Amniotic stem cell (primary cell): ENCODE results near the gene LAMB4.

Experiments used
- DNase-seq: peaks from one replicate; lab custom pipeline; 2025; lab: John Stamatoyannopoulos, UW

LAMB4 gene

DNA sequence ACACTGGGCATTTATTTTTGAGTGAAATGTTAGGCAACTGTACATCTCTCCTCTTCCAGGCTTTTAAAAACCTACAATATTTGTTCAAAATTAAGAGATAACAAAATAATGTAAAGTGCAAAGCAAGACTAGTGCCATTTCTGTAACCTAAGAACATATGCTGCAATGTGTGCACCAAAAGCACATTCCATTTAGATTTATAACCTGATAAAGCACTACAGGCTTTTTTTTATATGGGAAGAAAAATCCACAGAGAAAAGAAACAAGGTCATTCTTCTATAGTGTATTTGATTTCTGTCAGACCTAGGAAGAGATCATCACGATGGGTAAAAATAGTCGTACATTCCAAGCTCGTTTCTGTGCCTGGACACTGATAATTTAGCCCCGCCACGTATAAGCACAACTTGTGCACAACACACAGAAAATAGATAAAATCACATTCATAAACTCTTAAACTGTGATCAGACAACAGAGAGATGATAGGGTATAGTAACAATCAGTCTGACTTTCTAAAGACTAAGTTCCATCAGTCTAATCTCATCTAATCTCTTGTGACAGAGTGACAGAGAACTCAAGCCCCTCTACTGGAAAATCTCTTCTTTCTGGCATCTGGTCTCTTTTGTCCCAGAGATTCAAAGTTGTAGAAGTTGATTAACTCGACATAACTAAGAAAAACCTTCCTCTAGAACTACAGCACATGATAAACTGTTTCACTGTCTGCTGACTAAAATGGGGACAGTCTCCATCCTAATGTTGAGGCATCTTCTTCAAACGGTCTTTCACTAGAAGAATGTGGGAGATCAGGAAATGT is 133.9 kb downstream of the LAMB4 start:
- no peak for DNase-seq

DNA sequence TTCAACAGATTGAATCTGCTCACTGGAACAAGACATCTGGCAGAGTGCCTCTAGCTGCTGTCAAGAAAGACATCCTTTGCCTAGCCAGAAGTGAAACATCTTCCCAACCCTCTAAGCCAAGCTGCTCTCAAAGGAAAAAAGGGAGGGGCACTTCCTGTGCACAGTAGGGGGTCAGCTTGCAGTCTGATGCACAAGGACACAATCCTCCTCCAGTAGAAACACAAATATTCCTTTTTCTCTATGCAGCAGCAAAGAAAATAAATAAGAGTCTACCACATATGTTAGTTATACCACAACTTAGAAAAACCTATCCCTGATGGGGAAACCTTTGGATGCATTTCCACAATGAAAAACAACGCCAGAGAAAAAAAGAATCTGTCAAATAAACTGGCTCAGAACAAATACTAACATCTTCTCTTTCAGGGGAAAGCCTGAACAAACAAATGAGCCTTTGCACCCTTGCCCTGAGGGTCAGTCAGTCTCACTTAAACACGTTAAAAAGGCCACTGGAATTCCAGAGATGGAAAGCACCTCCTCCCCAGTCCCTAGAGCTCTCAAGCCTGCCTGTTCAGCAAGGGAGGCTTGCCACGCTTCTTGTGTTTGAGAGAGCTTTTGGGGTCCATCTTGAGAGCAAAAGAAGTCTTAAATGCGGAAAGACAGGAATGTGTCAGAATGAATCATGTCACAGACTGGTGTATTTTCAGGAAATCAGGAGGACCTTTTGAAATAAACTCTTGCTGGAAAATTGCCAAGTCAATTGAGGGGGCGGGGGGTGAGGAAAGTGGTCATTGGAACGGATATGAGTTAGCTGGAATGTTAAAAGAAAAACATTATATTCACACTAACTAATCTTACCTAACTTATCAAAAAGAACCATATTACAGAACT is 134.7 kb downstream of the LAMB4 start:
- no peak for DNase-seq

DNA sequence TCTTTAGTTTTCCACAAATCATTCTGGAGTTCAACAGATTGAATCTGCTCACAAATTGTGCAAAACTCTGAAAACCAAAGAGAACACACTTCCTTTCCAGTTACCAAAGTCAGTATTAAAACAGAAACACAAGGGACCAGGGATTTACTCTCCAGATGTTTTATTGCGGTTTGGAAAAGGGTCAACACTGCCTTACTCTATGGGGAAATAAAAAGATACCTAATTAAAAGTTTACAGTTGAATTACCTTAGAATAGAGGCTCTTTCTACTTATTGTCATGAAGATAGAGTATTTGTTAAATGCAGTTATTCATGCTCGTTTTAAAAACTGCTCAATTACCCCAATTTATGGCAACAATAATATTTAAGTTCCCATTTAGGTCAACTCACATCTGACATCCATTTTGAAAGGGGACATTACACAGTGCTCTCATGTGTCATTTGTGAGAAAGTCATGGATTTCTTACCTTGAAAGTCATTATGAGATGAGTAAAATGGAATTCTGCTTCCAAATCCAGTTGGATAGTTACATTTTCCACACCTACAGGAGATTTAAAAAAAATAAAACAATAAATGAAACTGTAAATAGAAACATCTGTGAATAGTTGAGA is 135.6 kb downstream of the LAMB4 start:
- no peak for DNase-seq

DNA sequence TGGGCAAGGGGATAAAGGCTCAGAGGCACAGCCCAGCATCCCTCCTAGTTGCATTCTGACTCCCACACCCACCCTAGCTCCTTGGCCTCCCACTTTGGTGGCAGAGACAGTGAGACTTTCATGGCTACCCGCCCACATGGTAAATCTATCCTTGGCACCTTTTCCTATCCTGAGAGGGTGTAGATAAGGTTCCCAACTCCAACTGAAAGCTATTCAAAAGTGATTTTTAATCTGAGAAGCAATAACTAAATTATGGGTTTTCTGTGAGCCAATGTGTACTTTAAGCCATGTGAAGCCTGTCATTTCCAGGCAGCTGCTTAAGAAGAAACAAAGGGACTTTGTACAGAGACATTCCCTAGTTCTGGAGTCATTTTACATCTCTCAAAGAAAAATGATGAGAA is 136.3 kb downstream of the LAMB4 start:
- DNase-seq, result no peak

DNA sequence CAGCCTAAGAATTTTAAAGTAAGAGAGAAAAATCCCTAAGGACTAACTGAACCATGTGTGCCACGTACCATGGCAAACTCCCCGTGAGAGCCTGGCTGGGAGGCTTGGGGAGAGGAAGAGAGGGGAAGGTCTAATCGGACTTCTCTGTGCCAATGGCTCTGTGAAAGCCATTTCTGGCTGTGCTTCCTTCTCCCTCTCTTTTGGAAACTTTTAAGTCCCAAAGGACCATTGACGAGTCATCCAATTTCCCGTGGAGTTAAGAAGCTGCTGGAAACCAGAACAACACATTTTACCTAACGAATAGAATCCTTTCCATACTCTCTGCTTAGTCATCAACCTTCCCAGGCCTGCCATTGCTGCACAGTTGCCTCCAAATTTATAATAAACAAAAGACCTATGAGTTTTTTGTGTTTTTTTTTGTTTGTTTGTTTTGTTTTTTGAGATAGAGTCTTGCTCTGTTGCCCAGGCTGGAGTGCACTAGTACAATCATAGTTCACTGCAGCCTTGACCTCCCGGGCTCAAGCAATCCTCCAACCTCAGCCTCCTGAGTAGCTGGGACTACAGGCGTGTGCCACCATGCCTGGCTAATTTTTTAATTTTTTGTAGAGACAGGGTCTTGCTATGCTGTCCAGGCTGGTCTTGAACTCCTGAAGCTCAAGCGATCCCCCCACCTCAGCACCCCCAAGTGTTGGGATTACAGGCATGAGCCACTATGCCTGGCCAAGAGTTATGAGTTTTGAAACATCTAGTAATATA is 140.4 kb downstream of the LAMB4 start:
- no peak for DNase-seq

DNA sequence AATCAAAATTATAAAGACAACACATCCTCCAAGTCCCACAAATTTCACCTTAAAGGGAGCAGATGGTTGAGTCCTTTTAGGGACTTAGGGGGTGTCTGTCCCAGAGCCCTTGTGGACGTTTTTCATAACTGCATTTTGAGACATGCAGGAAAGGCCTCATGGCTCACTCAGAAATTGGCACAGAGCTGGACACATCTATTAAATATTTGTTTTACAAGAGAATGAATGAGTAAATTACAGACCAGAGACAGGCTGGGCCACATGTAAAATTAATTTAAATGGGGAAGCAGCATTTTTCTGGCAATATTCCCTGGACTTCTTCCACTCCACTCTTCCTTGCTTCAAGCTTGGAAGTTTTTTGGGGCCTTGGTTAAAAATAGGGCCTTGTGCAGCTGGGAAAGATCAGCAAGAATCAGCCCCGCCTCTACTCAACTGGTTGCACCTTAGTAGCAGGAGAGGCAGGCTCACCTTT is 147.2 kb downstream of the LAMB4 start:
- DNase-seq, result no peak

DNA sequence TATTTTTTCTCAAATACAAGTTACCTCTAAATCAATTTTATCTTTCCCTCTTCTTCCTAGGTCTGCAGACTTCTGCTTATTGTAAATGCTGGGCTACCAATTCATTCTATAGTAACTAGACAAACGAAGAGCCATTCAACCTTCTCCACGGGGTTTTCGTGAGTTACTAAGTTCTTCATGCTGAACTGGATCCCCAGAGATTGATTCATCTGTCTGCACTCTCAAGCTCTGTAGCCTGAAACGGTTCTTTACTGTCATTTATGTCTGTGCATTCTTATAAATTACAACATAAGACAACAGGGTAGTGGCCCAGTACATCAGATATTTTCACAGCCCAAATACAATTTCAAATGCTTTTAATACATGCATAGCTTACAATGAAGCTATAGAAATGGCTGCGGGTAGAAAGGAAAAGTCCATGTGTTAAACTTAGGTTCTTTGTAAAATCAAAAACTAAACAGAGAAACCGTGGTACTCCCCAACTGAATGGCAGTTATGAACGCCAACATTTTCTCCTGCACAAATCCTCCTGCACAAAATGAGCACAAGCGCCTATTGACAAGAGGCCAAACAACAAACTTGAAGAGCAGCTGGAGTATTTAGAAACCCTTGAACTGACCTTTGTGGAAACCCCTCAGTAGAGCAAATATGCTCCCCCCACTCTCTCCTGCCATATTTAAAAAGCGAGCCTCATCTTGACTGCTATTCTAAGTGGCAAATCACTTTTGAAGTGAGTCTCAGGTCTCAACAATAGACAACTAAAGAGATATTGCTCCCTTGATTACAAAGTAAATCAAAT is 147.9 kb downstream of the LAMB4 start:
- DNase-seq, result no peak

DNA sequence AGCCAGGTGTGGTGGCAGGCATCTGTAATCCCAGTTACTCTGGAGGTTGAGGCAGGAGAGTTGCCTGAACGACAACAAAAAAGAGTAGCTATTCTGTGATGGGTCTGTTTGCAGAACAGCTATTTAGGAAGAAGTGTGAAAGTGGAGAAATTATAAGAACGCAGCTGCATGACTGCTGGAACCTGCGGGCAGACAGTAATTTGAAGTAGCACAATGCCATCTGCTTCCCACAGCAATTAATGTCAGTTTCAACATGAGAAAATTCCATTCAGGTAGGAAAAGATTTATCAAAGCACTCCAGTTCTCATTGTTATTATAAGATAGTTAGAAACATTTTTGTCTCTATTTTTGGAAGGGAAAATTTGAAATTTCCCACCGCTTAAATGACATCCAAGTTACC is 148.7 kb downstream of the LAMB4 start:
- DNase-seq, result no peak

DNA sequence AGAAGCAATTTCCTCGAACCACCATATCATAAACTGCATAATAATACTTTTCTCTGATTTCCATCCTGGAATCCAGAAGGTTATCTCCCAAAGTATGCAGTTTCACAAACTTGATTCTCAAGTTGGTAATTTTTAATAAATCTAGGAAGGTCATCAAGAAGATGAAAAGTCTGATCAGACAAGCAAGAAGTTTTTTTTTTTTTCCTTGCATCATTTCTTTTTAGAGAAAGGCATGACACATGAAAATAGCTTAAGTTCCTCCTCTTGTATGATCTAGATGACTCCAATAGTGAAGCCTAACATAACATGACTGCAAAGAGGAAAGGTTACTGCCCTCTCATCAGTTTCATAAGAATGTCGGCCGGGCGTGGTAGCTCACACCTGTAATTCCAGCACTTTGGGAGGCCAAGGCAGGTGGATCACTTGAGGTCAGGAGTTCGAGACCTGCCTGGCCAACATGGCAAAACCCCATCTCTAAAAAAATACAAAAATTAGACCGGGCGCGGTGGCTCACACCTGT is 149.4 kb downstream of the LAMB4 start:
- no peak for DNase-seq

DNA sequence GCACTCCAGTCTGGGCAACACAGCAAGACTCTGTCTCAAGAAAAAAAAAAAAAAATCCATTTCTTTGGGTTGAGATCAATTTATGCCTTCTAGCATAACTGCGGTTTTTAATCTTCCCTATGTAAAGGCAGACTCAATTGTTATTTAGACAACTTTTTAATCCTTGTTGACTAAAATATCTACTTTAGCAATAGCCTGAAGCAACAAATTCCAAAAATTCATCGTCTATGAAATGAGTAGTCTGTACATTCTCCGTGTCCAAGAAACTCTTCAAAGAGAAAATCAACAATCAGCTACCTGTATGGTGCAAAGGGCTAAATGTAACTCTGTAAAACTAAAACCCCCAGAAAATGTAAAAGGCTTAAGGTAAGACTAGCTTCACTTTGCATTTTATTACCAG is 150.0 kb downstream of the LAMB4 start:
- DNase-seq, result no peak

DNA sequence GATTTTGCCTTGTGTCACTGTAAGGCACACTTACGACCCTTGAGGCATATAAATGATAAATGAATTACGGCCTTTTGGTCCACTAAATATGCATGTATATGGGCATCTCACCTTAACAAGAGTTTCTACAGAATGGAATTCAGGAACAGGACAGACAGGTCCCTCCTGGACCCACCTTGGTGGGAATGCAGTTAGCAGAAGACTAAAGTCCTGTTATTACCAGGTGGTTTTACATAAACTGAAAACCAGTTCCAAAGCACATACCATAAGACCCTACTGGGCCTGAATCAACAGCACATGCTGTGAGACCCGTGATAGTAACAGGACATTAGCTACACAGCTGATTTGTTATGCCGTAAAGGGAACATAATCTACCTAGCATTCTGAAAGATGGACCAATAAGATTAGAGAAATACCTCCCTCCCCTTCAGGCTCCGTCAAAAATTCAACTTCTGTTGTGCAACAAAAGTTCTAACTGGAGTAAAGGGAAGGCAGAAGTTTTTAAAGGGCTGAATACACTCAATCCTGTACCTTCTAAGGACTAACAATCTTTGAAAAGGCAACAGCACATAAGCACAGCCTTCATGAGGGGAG is 151.2 kb downstream of the LAMB4 start:
- DNase-seq, result no peak

DNA sequence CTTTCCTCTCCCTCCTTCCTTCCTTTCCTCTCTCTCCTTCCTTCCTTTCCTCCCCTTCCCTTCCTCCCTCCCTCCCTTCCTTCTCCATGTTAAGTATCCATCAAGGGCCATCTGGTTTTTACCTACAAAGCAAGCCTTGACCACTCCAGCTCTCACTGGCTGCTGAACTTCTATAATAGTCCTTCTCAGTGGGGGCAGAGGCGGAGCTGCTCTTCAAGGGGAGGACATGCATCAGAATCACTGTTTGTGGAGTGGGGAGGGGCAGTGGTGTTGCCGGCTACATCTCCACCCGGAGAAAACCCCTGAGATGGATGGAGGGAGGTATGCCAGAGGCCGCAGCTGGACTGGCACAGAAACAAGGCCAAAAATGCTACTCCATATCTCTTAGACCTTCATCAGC is 153.1 kb downstream of the LAMB4 start:
- DNase-seq, result no peak

DNA sequence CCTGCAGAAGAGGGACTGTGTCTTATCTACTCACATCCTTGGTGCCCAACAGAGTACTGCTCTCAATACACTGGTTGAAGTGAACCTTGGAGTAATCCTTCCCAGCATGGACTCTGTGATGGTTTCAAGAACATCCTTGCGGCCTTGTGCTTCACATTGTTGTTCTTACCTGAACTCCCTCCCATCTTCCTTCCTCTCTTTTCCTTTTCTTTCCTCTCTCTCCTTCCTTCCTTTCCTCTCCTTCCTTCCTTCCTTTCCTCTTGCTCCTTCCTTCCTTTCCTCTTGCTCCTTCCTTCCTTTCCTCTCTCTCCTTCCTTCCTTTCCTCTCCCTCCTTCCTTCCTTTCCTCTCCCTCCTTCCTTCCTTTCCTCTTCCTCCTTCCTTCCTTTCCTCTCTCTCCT is 153.5 kb downstream of the LAMB4 start:
- no peak for DNase-seq

DNA sequence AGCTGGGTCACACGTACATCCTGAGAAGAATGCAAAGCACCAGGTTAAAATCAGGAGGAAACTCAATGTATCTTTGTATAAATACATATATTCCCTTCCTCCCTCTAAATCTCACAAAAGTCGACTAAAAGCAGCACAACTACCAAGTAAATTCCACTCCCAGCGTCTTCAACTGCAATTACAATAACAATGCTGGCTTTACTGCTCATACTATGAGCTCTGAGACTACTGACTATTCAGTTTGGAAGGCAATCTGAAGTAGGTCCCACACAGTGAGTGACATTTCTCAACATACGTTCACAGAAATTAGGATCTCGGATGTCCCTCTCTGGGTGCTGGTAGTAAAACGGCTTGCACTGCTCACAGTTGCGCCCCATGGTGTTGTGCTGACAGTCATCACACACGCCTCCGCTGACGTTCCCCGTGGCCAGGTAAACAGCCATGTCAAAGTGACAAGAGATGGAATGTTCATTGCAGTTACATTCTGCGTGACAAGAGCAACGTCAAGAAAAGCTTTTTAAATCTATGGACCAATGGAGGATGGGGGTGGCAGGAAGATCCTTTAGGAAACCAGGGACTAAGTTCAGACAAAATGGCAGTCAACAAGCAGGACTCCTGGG is 154.7 kb downstream of the LAMB4 start:
- DNase-seq, result no peak

DNA sequence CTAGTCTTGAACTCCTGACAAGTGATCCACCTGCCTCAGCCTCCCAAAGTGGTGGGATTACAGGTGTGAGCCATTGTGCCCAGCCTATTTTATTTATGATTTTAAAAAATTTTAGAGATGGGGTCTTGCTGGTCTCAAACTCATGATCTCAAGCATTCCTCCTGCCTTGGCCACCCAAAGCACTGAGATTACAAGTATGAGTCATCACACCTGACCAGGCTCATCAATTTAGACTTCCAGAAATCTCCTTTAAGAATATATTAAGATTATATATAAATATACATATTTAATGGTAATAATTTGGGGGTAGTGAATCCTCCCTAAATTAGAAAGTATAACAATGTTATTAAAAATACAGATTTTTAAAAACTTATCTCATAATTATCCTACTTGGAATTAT is 156.3 kb downstream of the LAMB4 start:
- DNase-seq, result no peak
